Prostate gland (tissue), 2 donors: ENCODE measurements around the gene PLCB1. TPM values are rescaled to one million over a fixed set of nuclear protein-coding genes. Genes with fewer than 3 reads are reported as not detected.

Source experiments
- DNase-seq: peaks from one replicate; pipeline ENCODE4 v3.0.0-alpha.2; 2019; ENCODE audit warnings: low spot score
- H3K27ac ChIP-seq, 2 donors: fragments of 200-600 bp; sonication (generic); 2 replicates each; pipeline ENCODE4 v1.5.1; 2017 to 2019
- H3K27me3 ChIP-seq: fragments of 200-600 bp; sonication (generic); replicated peaks from 2 replicates; pipeline ENCODE4 v1.5.1; 2019; ENCODE audit not compliant: insufficient read depth
- H3K36me3 ChIP-seq, 2 donors: fragments of 200-600 bp; sonication (generic); 1 replicate in 1 of 2; 2 replicates in 1 of 2; pipeline versions ENCODE4 v1.5.1 to v1.8.1; 2017 to 2019
- H3K4me1 ChIP-seq: fragments of 200-600 bp; sonication (generic); replicated peaks from 2 replicates; pipeline ENCODE4 v1.5.1; 2019
- H3K4me3 ChIP-seq, 2 donors: fragments of 200-600 bp; sonication (generic); 2 replicates each; pipeline ENCODE4 v1.5.1; 2017 to 2019
- H3K9me3 ChIP-seq: fragments of 200-600 bp; sonication (generic); 2 replicates; pipeline ENCODE4 v1.5.1; 2017
- CTCF ChIP-seq, 4 experiments: fragments of 200-600 bp in 2 of 4; fragments of 450-650 bp in 2 of 4; sonication (generic) in 2 of 4; IDR thresholded peaks; 1 replicate in 3 of 4; 2 replicates in 1 of 4; pipeline ENCODE4 v1.5.1; 2016 to 2019; ENCODE audit warnings: antibody characterized with exemption in 4 of 4, mild to moderate bottlenecking in 2 of 4, moderate library complexity in 2 of 4
- POLR2A ChIP-seq: fragments of 450-650 bp; IDR thresholded peaks from one replicate; pipeline ENCODE4 v1.6.1; 2016; ENCODE audit warnings: antibody characterized with exemption, mild to moderate bottlenecking
- POLR2AphosphoS5 ChIP-seq: sonication (generic); formaldehyde crosslinking; IDR thresholded peaks from one replicate; pipeline ENCODE4 v1.6.1; 2017; ENCODE audit warnings: antibody characterized with exemption
- WGBS: methylation state at CpG from one replicate; pipeline ENCODE4 v1.1.5; 2018; 5-methylcytosine and 5-hydroxymethylcytosine counted together
- intact Hi-C: fragments of 100-400 bp; cut with DNase I; formaldehyde crosslinking; loops from one replicate; pipeline ENCODE4 v1.14.2; 2022
- total RNA-seq, 2 donors: library from RNA; depleted of rRNA; stranded (reverse); fragments of >200 nt; gene quantifications; one replicate each; pipeline ENCODE4 v1.1.0, GENCODE V29; 2016

Gene PLCB1
- total RNA-seq, 2 donors from 2014 or later = 24.3 to 26.3 TPM

DNA sequence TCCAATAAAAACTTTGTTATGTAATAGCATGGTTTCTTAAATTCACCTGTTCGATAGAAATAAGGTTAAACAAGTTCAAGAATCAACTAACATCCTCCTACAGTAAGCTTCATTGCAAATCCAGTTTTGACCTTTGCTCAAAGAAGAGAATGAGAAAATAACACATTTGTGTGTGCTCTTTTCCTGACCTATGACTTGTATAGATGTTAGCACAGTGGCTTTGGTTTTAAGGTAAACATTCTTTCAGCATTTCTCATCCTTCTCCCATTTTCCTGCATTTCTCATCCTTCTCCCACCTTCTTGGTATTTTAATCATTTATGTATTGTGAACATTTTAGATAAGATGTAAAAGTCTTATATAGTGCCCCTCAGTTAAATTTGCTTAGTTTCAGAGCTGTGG is 73.9 kb downstream of the PLCB1 start:
- intact Hi-C loops = no loop called here
- Histone ChIP-seq H3K36me3 (no peaks in the 10 kb centered on the region), H3K27ac (no peak overlapping the region), H3K27me3 (no peaks in the 10 kb centered on the region), H3K4me3 (no peak overlapping the region), H3K9me3 (no peaks in the 10 kb centered on the region), H3K4me1 (no peaks in the 10 kb centered on the region)
- 86% methylated on average over 1 of the region's 1 CpG for WGBS
- no peak for DNase-seq
- TF ChIP-seq POLR2AphosphoS5 (no peak), CTCF (IDR thresholded peaks at IDR 0.05) (no peak), POLR2A (no peak)

DNA sequence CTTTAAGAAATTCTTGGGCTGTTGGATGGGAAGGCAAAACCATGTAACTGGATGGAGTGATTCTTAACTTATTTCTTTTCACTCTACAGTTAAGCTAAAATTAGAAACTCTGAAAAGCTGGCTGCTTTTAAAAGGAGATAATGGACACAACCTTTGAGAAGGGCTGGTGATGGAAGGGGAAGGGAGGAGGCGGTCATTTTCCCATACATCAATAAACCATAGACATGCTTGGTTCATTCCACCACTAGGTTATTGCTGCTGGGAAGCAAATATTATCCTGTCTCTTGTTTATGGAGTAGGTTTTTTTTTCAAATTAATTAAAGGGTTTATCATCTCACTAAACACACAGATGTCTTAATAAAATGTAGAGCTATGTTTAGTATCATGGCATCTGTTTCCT is 76.2 kb downstream of the PLCB1 start:
- DNase-seq = no peak
- no peaks in the 10 kb centered on the region for H3K27me3 ChIP-seq
- intact Hi-C loops = no loop called here
- H3K9me3 ChIP-seq = no peaks in the 10 kb centered on the region
- no peak overlapping the region for H3K4me3 ChIP-seq
- H3K27ac ChIP-seq = no peak overlapping the region
- H3K36me3 ChIP-seq = no peaks in the 10 kb centered on the region
- 94% methylated on average over 1 of the region's 1 CpG for WGBS
- H3K4me1 ChIP-seq = no peaks in the 10 kb centered on the region
- TF ChIP-seq POLR2A (no peak), POLR2AphosphoS5 (no peak), CTCF (IDR thresholded peaks at IDR 0.05) (no peak)

GRCh38 chr20:8209061-8209460 is 77.0 kb downstream of the PLCB1 start:
- Histone ChIP-seq H3K4me3 (no peak overlapping the region), H3K27ac (no peak overlapping the region), H3K27me3 (no peaks in the 10 kb centered on the region), H3K4me1 (no peaks in the 10 kb centered on the region), H3K36me3 (no peaks in the 10 kb centered on the region), H3K9me3 (no peaks in the 10 kb centered on the region)
- no peak for DNase-seq
- intact Hi-C loops = no loop called here
- WGBS = 19% methylated on average over 2 of the region's 2 CpGs
- TF ChIP-seq CTCF (IDR thresholded peaks at IDR 0.05) (no peak), POLR2AphosphoS5 (no peak), POLR2A (no peak)

DNA sequence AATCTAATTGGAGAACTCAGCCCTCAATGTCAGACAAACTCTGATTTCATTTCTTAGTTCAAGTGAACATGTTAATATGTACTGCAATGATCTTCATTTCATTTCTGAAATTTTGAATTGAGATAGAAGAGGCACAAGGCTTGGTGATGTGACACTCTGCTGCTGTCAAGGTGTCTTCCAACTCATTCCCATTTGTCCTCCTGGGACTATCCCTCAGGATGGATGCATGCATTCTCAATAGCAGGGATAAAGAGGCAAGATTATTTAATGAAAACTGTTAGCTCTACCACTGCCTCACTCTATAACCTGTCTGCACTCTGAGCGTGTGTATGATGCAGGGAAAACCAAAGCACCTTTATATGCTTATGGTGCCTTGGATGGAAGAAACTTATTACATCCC is 78.7 kb downstream of the PLCB1 start:
- Histone ChIP-seq H3K36me3 (no peaks in the 10 kb centered on the region), H3K27ac (no peak overlapping the region), H3K4me3 (no peak overlapping the region), H3K4me1 (no peaks in the 10 kb centered on the region), H3K9me3 (no peaks in the 10 kb centered on the region), H3K27me3 (no peaks in the 10 kb centered on the region)
- no peak for DNase-seq
- no peak for TF ChIP-seq POLR2AphosphoS5
- TF ChIP-seq CTCF (IDR thresholded peaks at IDR 0.05) = no peak
- TF ChIP-seq POLR2A = no peak
- WGBS = 95% methylated on average over 1 of the region's 1 CpG
- intact Hi-C loops = no loop called here

DNA sequence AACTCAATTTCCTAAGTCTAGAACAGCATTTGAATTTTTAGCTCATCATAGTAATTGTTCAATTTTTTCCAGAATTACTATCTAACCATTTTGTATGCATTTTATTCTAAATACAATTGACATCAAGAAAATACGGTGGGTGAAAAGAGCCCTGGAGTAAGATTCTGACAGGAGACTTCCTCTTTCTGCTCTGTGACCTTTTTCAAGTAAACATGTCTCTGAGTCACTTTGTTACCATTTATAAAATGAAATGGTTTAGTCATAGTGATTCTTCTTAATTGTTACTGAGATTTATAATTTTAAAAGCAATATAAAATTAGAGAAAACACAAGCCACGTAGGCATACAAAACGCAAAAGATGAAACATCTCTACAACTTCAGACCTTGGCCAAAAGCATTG is 80.2 kb downstream of the PLCB1 start:
- Histone ChIP-seq H3K4me1 (no peaks in the 10 kb centered on the region), H3K27me3 (no peaks in the 10 kb centered on the region), H3K27ac (no peak overlapping the region), H3K4me3 (no peak overlapping the region), H3K9me3 (no peaks in the 10 kb centered on the region), H3K36me3 (no peaks in the 10 kb centered on the region)
- no peak for TF ChIP-seq POLR2A
- no peak for TF ChIP-seq CTCF (IDR thresholded peaks at IDR 0.05)
- TF ChIP-seq POLR2AphosphoS5 = no peak
- WGBS = 66% methylated on average over 3 of the region's 3 CpGs
- intact Hi-C loops = no loop called here
- no peak for DNase-seq
